Hematopoietic multipotent progenitor cell treated with erythropoietin and hydrocortisone succinate and interleukin-3 and kit ligand, for 17 days (in vitro differentiated cells): Measurements from ENCODE around the gene VOPP1.

Source experiments
- DNase-seq: peaks from one replicate; pipeline ENCODE4 v3.0.0-alpha.2; 2015; ENCODE audit warnings: low spot score

VOPP1 gene

DNA sequence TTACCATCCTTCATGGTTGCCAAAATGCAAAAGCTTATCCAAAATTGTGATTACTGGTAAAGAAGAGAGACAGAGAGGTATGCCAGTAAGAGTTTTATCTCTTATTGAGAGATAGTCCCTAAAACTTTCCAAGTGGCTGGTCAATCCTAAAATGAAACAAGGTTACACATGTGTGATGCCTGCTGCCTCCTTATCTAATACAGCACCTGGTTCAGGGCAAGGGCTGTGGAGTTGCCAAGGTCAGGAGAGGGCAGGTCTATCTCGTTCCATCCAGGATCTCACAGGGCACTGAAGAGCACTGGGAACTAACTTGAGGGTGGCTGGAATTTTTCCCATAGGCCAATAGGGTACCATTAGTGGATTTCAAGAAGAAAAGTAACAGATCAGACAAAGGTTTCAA is 18.3 kb downstream of the VOPP1 start:
- DNase-seq: no peak

- DNase-seq: no peak
These were observed 19.3 kb downstream of the VOPP1 start for GRCh38 chr7:55553024-55553345.

DNA sequence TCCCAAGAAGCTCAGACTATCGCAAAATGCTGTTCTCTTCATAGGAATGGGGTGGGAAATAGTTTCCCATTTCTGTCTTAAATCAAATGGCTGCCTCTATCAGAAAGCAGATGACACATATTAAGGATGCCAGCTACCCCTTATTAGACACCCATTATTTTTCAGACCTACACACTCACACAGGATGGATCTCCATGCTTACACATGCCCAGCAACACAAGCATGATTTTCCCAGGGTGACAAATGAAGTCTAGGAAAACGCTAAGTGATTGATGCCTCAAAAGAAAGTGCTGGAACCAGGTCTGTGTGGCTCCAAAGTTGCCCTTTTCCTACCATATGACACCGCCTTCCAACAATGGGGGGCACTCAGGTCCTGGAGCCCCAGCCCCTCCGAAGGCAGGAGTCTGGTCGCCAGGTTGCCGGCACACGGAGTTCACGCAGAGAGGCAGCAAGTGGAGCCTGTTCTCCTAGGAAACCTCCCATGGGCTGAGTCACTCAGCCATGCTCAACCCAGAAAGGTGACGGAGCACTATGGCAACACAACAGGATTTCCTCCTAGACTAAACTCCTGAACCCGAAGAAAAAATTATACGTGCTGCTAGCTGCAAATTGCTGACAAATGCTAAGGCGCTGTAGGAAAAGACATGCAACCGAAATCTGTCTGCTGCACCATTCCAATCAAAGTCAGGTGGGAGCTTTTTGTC is 19.8 kb downstream of the VOPP1 start:
- no peak for DNase-seq

- no peak for DNase-seq
These were observed 21.3 kb downstream of the VOPP1 start for GRCh38 chr7:55550841-55551537.

GRCh38 chr7:55550010-55550663 is 22.2 kb downstream of the VOPP1 start:
- no peak for DNase-seq

DNA sequence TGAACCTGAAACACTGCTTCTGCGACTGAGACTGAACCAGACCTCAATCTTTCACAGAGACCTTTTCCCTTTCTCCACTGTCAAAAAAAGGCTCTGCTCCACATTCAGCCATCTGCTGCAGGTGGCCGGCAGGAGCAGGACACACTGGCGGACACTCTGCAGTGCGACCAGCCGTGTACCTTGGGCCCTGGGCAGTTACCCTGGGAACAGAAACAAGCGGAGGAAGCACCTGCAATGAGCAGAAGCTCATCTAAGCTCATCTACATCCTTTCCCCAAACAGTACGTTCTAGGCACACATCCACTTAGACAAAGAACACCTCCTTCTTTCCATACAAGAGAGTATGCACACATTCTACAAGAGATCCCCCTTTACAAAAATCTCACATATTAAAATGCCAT is 22.8 kb downstream of the VOPP1 start:
- no peak for DNase-seq

DNA sequence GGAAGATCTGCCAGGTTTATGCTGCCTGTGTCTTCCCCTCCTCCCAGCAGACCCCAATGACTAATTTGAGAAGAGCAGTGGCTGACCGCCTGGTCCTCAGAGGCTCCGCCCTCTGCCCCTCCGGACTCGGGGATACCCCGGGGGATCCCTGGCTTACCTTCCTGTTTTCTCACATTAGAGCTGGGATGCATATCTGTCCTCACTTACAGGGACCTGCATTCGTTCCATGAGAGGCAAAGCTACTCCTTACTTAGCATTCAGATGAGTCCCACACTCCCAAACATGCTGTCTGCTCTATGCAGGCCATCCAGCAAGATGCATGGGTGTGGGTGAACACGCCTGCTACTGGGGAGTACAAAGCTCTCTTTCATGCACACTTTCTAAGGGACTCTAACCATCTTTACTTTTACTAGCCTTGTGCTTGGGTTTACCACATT is 24.0 kb downstream of the VOPP1 start:
- DNase-seq: no peak

- DNase-seq: peak; percentile 53
These were observed 25.5 kb downstream of the VOPP1 start for GRCh38 chr7:55546814-55547213.

DNA sequence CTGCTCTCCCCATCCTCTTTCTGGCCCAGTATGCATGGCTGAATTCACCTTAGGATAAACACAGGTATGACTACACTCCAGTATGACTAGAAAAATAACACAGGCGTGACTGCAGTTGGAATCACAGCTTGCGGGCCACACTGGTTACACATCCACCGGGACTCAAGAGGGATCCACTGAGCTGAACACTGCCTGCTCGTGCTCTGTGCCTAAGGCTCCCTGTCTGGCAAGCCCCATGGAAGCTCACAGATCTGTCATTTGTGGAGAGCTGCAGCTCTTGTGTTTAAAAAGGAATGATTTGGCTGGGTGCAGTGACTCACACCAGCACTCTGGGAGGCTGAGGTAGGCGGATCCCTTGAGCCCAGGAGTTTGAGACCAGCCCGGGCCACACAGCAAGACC is 26.8 kb downstream of the VOPP1 start:
- DNase-seq: no peak

- DNase-seq: no peak
These were observed 32.0 kb downstream of the VOPP1 start for GRCh38 chr7:55540226-55540858.

- DNase-seq: no peak
These were observed 32.9 kb downstream of the VOPP1 start for GRCh38 chr7:55539380-55539779.

DNA sequence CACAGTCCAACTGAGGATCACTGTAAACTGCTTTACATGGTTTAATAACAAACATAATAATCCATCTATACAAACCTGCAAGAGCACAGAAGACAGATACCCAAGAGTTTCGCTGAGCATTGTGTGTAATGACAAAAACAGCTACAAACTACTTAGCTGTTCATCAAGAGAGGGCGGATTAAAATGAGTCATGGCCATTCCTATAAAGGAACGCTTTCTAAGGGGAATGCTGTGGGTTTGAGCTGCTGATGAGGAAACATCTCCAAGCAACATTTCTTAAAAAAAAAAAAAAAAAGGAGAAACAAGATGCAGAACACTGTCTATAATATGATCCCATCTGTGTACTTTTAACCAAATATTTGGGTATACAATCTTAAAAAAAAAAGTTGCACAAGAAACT is 33.8 kb downstream of the VOPP1 start:
- no peak for DNase-seq

DNA sequence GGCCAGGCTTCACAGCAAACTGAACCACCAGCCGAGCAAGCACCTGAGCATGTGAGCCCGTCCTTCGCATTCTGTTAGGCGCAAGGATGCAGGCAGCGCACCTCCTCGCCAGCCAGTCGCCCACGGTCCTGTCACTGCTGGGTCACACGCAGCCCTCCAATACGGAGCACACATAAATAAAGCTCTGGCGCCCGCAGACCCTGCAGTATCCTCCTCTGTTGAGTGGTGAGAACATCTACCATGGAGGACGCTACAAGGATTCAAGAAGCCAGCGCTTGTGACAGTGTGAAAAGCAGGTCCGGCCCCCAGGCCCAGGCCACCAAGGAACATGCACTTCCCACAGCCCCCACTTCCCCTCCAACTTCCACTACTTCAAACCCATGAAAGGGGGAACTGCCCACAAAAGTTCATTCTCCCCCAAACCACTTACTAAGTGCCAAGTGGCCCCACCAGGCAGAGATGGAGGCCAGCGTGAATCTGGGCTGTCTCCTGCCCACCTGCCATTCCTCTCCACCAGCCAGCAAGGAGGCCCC is 34.8 kb downstream of the VOPP1 start:
- no peak for DNase-seq

DNA sequence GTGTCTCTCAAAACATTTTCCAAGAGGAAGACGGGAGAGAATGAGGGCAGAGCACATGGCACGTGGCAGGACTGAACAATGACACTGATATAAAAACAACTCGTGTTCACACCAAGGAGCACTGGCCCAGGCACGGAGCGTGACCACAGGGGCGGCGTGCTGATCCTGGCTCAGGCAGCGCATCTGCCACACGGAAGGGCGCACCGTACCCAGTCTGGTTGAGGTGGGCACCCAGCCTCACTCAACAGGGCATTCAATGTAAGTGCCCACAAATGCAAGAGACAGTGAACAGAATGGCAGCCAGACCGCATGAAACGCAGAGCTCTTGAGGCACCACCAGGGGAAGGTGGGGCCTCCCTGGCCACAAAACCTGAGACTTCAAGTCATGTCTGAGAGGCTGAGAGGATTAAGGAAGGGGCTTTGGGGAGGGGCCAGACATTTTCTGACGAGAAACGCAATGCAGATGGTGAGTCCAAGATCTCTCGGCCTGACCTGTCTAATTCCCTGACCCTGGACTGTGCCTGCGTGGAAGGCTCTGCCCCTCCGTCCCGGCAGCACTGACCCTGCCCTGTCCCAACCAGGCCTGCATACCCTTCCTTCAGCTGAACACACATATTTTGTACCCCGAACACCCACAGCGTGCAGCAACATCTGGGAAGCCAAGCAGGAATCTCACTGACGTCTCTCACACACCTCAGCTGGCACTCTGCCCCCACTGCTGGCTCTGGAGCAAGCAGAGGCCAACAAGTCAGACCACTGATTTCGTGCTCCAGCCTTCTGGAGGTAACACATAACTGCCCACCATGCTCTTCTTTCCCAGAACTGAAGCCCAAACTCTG is 35.5 kb downstream of the VOPP1 start:
- DNase-seq: no peak

GRCh38 chr7:55535617-55536016 is 36.7 kb downstream of the VOPP1 start:
- DNase-seq: no peak

GRCh38 chr7:55534916-55535590 is 37.2 kb downstream of the VOPP1 start:
- DNase-seq: no peak

GRCh38 chr7:55534262-55534915 is 37.9 kb downstream of the VOPP1 start:
- DNase-seq: no peak

DNA sequence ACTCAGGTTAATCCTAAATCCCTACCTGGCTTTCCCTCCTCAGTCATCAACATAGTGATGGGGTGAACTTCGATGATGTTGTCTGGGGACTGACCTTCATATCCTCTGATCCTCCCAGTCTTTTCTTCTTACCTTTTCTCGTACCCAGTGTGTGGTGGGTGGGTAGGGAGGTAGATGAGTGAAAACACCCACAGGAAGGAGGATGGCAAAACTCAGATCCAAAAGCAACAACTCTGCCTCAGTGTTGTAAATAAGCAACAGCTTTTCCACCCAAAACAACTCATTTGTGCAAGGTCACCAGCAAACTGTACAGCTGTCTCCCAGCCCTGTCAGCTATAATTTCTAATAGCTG is 38.6 kb downstream of the VOPP1 start:
- no peak for DNase-seq

DNA sequence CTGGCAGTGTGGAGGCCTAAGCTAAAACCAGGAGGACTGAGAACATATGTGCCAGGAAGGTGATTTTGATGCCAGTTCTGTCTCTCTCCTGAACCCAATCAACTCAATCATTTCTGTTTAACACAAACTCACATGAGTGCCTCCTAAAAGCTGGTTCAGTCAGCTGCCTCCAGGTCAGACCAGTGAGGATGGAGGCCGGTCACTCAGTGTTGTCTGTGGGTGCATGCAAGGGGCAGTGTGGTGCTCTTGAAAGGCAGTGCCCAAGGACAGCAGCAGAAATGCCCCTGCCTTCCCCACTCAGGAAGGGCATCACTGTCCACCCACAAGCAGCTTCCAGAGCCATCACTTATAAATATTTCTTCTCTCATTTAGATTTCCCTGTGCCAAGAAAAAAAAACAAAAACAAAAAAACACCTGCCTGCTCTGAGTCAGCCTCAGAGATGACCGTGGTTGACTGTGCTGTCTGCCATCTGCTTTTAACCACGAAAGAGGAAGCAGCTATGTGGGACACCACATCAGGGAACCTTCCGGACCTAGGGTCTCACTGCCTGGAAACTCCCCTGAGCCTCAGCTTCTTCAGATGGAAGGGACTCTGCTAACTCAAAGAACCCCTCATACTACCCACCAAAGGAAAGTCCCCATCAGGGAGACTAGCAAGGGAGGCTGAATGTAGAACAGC is 39.1 kb downstream of the VOPP1 start:
- no peak for DNase-seq
